ENCODE results near the gene UBE2QL1.

The UBE2QL1 gene

DNA sequence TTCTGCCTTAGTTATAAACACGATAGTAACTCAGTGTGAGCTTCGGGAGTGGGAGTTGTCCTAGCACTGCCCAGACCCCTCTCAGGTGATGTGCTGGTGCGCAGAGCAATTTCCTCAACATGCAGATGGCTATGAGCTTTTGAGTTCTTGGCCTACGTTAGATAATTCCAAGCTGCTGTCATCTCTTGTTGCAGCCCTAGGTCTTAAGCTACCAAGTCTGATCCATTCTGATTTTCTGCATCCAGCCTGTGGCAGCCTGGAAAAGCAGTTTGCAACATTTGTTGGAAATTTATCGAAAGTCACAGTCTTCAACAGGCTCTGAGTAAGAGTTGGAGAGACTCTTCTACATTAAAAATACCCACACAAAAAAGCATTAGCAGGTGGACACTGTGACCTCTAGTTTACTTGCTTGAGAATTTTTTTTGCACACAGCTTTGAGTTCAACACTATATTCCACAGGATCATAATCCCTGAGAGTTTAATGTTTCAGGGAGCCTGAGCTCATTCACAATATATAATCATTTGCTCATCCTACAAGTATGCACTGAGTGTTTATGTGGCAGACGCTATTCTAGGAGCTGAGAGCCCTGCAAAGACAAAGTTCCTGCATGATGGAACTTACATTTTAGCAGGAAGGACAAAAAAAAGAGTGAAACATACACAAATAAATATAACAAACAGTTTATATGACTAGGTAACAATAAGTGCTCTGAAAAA lies 91.6 kb downstream of the UBE2QL1 start:
- peak; percentile 1 for DNase-seq

DNA sequence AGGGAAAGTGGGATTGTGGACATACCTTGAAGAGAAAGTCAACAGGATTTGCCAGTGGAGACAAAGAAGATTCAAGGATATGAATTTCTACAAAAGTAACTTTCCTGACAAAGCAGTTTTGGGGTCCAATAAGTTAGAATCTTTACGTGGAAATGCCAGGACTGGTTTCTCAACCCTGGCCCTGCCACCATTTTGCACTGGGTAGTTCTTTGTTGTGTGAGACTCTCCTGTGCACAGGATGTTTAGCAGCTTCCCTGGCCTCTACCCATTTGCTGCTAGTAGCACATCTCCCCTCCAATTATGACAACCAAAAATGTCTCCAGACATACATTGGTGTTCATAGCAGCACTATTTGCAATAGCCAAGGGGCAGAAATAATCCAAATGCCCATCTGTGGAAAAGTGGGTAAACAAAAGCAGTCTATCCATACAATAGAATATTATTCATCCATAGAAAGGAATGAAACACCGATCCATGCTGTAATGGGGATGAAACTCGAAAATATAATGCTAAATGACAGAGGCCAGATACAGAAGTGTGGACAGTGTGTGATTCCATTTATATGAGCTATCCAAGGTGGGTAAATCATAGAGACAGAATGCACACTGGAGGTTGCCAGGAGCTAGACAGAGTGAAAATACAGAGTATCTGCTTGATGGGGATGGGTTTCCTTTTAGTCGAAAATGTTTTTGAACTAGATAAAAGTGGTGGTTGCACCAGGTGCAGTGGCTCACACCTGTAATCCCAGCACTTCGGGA lies 92.8 kb downstream of the UBE2QL1 start:
- DNase-seq = peak; percentile 3

DNA sequence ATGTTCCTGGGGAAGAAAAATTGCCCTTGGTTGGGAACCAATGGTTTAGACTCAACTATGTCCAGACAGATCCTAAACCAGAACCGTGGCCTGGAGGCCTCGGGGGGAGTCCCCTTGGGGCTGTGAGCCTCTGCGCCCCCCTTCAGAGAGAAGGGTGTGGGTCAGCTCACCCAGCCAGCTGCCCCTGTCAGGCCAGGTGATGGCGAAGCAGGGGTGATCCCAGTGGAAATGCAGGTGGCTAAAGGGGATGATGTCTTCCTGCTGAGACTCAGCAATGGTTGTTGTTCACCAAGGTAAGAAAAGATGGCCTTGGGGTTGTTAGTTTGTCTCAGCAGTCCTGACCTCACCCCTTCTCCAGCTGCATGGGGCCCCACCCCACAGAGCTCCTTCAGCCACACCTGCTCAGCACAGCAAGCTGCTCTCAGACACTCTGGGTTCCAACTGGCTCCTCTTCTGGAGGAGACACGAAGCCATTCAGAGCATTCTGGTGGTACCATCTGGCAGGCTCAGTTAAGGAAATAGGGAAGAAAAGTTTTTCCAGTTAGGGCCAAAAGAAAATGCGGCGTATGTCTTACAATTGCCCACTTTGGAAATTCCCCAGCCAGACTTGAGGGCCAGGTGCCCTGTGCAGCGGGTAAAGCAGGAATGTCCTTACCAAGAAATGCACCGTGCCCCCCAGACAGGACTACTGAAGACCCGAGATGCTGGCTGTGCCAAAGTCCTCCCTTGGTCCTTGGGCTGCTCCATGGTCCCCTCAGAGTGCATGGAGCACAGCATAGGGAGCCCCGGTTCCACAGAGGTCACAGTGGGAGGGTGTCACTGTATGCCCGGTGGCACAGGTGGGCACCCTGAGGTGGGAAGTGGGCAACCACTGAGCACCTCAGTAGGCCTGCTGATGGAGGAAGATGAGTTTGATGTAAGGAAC lies 94.0 kb downstream of the UBE2QL1 start:
- peak; percentile 22 for DNase-seq

DNA sequence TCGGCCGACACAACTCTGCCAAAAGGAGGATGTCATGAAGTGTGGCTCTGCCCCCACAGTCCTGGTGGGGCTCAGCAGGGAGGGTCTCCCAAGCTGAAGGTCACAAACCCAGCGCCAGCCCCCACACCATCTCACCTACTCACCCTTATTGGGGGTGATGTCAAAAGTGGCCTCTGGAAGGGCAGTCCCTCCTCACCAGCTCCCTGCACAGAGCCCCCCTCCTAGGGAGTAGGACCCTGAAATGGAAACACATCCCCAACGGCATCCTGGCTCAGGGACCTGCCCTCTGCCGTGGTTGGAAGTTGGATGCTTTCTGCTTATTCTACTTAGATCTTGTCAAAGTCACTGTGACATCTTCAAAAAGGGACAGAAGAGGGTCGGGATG lies 94.7 kb downstream of the UBE2QL1 start:
- peak; percentile 36 for DNase-seq

DNA sequence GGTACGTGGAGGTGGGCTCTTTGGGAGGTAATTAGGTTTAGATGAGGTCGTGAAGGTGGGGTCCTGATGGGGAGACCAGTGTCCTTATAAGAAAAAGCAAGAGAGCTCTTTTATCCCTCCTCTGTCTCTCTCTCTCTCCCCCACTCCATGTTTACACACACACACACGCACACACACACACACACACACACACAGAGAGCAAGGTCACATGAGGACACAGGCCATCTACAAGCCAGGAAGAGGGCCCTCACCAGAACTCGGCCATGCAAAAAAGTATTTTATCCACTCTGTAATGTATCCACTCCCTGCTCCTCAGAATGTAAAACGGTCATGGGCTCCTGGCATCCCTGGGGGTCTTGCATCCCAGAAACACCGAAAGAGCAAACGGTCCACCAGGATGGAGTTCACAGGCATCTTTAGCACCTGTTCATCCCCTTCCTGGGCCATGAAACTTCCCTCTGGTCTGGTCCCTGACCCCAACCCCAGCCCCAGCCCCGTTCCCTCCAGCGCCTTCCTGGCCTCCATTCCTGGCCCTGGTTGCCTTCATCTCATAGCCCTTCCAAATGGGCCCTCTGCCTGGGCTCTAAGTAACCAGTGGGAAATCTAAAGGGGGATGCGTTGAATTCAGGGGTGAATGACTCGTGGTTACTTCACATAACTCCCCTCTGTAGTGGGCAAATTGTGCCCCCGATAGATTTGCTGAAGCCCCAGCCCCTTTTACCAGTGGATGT lies 95.3 kb downstream of the UBE2QL1 start:
- DNase-seq = peak; percentile 7

Data from activated CD8-positive, alpha-beta memory T cell treated with anti-CD3 and anti-CD28 coated beads, Interleukin-2, amount 50 U/mL, for 48 hours (primary cell).